ENCODE results near the gene FAM124A.

The FAM124A gene

DNA sequence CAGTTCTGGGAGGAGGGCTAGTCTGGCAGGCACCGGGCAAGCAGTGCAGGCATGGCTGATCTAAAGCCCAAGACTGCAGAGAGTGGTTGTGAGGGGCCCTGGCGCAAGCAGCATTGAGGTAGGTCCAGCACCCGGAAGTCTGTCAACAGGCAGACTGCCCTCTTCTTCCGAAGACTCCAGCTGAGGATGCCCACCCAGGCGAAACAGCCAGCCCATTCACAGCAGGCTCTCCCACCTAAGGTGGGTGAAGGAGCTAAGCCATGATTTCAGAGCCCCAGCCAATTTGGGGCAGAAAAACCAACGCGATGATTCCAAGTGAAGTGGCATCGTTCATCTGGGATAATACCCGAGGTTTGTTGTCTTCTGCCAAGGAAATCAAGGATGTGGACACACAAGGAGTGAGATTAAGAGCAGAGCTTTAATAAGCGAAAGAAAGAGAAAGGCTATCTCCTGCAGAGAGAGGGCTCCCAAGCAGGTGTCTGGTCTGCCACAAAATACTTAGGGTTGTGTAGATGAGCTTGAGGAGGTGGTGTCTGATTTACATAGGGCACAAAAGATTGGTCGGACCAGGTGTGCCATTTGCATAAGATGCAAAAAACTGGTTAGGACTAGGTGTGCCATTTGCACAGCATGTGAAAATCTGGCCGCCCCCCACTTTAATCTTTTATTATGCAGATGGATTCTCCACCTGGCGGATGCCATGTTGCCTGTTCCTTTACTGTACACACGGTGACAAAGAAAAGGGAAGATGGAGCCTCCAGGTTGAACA is 22.6 kb downstream of the FAM124A start:
- DNase-seq, result no peak

DNA sequence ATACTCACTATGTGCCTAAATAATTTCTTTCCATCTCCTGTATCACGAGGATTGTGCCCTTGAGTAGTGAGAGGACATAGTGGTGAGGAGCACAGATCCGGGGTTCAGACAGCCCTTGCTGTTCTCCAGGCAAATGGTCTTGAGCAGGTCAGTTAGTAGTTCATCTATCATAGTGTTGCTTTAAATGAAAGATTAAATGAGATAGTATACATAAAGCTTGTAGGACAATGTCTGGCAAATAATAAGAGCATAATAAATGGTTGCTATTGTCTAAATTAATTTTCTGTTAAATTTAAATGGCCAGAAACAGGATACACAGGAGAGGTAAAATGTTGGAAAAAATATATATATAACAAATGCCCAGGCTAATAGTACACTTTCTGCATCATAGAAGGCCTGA is 23.4 kb downstream of the FAM124A start:
- no peak for DNase-seq

DNA sequence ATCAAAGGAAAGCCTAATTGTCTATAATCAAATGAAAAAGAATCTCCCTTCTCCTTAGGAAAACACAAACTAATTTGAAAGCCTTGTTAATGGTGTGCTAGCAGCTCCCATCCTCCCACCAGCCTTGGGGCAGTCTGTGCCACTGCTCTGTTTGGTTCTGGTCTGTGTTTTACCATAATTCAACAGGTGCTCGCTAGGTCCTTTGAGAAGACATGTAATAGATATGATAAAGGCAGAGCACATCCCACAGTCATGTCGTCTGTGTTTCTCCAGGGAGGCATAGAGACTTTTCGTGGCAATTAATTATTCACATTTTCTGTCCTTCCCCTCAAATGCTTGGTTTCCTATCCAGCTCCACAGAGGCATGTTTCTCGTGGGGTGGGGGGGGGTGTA is 23.8 kb downstream of the FAM124A start:
- no peak for DNase-seq

DNA sequence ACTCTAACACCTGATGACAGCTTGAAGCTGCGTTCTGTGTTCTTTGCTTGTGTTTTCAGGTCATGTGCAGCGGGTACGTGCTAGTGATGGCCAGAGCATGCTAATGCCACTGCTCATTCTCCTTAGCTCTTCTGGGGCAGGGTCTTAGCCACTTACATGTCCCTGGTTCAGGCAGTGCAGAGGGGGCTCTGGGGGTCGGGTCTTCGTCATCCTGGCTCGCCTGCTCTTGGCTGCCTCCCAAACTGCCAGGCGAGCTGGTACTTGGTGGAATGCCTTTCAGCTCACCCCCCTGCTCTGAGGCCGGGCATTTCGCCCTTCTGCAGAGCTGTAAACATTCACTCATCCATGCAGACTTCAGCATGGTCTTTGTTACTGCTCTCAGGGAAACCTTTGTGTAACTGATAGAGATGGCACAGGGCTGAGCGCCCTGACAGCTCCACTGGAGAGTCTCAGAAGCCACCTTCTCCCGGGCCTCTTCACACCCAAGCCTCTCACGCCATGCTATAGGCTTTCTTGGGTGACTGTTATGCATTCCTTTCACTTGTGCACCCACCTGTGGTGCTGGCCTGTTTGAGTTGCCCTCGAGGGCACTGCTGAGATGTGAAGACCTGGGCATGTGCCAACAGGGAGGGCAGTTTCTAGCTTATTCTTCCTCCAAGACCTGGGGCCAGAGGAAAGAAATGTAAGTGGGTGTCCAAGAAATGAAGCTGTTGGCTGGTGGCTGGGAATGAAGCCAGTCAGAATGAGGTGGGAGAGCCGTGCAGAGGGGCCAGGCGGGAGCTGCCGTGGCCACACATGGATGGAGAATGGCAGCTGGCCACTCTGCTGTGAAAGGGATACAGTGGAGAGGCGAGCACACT is 24.4 kb downstream of the FAM124A start:
- peak; percentile 42 to 58 for DNase-seq

- peak; percentile 7 to 11 for DNase-seq
These were observed 27.1 kb downstream of the FAM124A start for GRCh38 chr13:51249255-51249654.

DNA sequence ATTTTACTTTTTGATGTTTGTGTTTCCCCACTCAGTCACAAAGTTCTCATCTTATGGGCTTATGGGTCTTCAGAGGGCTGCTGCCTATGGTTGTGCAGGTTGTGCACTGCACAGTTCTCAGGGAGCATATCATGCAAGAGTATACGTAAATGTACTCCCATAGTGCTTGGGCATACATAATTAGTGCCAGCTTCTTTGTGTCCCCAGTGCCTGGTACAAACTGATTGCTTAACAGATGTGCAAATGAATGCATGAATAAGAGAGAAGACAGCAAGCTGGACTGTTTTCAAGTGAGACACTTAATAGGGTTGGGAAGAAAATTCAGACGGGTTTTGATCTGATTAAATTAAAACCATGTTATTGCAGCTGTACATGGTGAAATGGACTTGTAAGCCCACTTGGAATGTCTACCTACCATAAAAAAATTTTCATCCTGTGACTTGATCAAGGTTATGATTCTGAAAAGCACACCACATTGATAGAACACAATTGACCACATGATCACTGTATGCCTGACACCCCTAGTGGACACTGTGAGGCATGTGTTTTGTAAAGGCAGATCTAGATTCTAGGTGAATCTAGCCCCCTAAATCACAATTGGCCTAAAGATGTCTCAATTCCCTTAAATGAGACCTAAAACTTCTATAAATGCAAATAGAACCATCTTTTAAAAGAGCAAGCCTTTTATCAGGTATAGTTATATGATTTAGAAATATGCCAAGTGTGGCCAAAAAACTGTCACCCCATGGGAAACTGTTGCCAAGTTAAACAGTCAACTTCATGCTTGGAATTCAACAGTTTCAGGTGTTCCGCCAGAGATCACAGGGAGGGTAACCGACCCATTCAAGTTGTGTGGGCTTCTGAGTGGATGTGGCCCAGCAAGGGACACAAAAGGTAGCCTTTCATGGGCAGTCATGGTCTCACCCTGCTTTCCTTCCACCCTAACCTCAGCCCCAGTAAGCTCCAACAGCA is 27.9 kb downstream of the FAM124A start:
- no peak for DNase-seq

GRCh38 chr13:51251480-51251879 is 29.3 kb downstream of the FAM124A start:
- DNase-seq, result no peak

GRCh38 chr13:51252954-51253532 is 30.8 kb downstream of the FAM124A start:
- no peak for DNase-seq

- no peak for DNase-seq
These were observed 33.4 kb downstream of the FAM124A start for GRCh38 chr13:51255556-51255955.

DNA sequence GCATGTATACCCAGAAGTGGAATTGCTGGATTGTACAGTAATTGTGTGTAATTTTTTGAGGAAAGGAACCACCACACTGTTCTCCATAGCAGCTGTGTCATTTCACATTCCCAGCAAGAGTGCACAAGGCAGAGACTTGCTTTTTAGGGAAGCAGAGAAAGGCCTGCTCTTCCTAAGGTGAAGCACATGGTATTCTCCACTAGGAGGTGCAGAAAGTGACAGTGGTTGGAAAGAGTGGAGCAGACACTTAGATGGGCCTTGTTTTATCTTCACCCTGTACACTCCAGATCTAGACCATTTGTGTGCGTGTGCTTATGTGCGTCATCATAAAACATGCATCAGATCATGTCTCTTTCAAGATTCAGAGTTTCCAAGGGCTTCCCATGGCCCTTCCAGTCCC is 35.0 kb downstream of the FAM124A start:
- no peak for DNase-seq

DNA sequence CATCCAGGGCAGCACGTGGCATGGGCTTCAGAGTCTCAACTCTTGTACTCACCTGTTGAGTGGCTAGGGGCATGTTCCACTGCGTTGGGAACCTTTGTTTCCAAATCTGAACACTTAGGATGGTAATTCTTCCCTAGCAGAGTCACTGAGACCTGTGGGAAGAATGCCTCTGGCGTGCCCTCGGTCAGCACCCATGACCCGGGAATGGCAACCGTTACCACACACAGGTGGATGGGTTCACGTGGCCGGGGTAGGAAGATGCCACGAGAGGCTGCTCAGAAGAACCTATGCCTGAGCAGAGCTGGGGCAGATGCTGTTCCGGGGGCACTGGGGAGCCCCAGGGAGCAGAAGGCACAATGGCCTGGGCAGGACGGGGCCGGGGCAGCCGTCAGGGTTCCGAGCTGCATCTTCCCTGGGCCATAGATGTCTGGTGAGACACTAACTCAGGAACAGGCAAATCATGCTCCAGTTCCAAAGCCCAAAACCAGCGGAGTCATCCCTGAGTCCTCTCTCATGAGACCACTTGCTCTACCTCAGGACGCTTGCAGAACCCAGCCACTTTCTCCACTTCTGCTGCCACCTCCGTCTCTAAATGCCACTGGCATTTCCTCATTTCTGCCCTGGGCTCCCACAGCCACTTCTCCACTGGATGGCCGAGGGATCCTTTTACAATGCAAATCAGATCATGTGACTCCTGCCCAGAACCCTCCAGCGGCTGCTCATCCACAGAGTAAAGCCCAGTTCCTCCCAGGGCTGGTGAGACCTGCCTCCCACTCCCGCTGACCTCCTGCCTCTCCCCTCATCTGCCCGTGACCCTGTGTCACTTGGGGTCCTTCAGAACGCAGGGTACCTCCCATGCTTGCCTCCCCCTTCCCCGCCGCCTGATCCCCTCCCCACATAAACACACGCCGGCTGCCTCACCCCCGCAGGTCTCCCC is 36.7 kb downstream of the FAM124A start:
- peak in 1 of 2 experiments; percentile 21 for DNase-seq

DNA sequence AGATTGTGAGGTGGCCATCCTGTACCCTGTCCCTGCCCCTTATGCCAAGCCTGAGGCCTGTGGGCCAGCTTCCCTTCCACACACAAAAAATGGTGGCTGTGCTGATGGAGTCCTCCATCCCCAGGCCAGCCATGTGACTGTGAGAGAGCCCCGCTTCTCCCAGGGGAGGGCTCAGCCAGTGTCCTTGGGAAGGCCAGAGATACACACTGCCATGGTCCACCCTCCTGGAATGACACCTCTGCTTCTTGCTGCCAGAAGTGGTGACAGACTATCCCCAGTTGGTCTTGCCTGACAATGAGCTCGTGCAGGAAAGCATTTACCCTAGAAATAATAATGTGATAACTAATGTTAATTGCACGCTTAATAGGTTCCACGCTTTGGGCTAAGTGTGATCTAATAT is 38.0 kb downstream of the FAM124A start:
- no peak for DNase-seq

- DNase-seq, result no peak
These were observed 39.5 kb downstream of the FAM124A start for GRCh38 chr13:51261610-51262249.

GRCh38 chr13:51262501-51263211 is 40.5 kb downstream of the FAM124A start:
- DNase-seq, result no peak

DNA sequence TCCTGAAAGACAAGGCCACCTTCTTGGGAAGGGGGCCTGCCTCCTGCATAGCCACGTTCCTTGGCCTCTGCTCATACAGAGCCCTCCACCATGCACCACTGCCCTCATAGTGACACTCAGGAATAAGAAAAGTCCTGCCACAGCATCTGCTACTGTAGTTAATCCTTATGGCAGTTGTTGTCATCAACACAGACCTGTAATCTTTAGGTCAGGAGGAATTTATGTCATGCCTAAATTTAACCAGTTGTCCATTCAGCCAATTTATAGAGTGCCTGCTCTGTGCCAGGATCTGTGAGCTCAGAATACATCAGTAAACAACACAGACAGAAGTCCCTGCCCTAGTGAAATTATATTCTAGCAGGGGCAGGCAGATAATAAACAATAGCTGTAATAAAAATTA is 44.4 kb downstream of the FAM124A start:
- DNase-seq, result no peak

DNA sequence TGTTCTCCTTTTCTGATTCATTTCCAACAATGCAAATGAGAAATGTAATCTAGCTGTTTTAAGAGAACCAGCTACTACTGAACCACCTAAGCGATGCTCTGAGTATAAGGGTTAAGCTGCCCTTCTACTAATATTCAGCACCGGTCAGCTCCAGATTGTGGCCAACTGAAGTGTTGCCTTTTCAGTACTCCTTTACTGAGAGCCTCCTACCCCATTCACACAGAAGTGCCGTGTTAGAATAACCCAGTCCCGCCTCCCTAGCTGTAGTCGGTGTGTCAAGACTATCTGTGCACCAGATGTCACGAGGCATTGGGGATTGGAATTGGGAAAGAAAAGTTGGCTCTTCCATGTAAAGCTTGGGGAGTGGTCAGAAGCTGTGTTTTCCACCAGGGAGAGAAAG is 45.4 kb downstream of the FAM124A start:
- no peak for DNase-seq

DNA sequence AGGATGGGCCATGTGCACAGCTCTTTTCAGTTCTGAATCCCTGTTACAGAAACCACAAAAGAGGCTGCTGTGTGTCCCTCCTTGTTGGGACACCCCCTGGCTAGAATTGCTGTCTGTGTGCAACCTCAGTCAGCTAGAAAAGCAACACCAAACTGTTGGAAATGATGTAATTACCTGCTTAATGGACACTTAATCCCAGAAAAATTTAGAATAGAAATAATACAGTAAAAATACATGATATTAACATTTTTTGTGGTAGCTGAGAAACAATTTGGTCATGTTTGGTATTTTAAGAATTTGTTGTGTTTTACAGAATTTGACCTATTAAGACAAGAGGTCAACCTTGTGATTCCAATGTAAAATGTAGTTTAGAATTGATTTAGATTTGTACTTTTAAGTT is 46.8 kb downstream of the FAM124A start:
- no peak for DNase-seq

GRCh38 chr13:51270623-51271415 is 48.6 kb downstream of the FAM124A start:
- no peak for DNase-seq

DNA sequence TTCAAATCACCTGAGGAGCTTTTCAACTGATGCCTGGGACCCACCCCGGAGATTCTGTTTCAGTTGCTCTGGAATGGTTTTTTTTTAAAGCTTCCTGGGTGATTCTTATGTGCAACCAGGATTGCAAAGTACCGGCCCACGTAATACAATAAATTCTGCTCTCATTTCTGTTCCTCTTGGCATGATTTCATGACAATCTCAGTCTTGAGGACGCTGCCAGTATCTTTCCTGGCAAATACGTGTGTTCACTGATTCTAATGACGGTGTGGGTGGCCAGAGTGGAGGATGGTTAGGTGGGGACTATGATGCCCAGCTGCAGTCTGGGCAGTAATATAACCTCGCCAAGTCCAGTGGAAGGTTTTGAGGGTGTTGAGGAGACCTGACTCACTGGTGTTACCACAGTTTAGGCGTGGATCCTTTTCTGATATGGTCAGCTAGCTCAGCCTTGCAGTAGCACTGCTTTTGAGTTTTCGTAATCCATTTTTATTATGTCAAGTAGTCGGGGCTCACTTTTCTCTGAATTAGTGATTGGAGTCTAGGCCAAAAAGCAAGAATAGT is 49.4 kb downstream of the FAM124A start:
- no peak for DNase-seq
